Measurements from ENCODE around the gene ULK1.

DNA sequence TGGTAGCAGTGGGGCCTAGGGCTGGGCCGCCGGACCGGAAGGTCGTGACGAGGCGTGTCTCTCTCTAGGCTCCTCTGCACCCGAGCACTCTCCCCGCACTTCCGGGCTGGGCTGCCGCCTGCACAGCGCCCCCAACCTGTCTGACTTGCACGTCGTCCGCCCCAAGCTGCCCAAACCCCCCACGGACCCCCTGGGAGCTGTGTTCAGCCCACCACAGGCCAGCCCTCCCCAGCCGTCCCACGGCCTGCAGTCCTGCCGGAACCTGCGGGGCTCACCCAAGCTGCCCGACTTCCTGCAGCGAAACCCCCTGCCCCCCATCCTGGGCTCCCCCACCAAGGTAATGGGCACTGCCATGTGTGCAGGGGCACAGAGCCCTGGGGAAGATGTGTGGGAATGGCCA lies 21.4 kb downstream of the ULK1 start:
- TF ChIP-seq, protein P1, sequence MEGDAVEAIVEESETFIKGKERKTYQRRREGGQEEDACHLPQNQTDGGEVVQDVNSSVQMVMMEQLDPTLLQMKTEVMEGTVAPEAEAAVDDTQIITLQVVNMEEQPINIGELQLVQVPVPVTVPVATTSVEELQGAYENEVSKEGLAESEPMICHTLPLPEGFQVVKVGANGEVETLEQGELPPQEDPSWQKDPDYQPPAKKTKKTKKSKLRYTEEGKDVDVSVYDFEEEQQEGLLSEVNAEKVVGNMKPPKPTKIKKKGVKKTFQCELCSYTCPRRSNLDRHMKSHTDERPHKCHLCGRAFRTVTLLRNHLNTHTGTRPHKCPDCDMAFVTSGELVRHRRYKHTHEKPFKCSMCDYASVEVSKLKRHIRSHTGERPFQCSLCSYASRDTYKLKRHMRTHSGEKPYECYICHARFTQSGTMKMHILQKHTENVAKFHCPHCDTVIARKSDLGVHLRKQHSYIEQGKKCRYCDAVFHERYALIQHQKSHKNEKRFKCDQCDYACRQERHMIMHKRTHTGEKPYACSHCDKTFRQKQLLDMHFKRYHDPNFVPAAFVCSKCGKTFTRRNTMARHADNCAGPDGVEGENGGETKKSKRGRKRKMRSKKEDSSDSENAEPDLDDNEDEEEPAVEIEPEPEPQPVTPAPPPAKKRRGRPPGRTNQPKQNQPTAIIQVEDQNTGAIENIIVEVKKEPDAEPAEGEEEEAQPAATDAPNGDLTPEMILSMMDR (IDR thresholded peaks at IDR 0.05), result no peak
- TF ChIP-seq POLR2AphosphoS5 (IDR thresholded peaks at IDR 0.05), result no peak
- TF ChIP-seq EP300 (IDR thresholded peaks at IDR 0.05; ENCODE audit: low read depth), result no peak
